NCI-H2107 treated with DMSO at 0.1 percent for 48 hours (cell line): Measurements from ENCODE around the gene TDRD1.

Experiments used
- DNase-seq: peaks from one replicate; lab custom pipeline; 2025; ENCODE audit not compliant: unreplicated experiment; lab: John Stamatoyannopoulos, UW

The TDRD1 gene

DNA sequence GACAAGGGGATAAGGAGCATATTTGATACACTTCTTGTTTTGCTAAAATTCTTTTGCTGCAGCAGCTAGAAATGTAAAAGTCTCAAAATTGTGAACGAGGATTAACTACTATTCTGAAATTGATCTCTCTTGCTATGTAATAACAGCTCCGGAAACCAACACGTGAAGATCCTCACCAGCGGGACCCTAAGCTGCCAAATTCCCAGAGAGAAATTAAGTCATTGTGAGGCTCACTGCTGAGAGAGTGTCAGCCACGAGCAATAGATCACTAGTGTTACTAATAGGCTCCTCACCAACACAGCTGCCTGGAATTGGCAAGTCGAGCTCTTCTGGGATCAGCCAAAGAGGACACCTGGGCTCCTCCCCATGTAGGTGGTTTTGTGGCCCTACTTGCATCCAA, 54.3 kb downstream of the TDRD1 start:
- DNase-seq, result no peak

DNA sequence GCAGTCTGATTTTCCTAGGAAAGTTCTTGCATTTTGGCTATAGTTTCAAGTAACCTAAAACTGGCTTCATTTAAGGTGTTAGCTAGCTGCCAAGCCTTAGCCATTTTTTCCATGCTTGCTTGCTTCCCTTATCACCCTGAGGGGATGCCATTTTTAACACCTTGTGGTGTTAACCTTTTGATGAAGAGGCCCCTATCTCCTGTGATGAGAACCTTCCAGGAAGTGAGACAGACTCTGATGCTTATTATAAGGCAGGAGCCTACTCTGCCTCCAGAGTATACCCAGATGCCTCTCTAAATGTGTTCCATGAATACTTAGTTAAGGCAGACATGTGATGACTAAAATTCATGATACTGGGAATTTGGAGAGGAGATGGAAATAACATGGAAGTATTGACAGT, 55.0 kb downstream of the TDRD1 start:
- no peak for DNase-seq

DNA sequence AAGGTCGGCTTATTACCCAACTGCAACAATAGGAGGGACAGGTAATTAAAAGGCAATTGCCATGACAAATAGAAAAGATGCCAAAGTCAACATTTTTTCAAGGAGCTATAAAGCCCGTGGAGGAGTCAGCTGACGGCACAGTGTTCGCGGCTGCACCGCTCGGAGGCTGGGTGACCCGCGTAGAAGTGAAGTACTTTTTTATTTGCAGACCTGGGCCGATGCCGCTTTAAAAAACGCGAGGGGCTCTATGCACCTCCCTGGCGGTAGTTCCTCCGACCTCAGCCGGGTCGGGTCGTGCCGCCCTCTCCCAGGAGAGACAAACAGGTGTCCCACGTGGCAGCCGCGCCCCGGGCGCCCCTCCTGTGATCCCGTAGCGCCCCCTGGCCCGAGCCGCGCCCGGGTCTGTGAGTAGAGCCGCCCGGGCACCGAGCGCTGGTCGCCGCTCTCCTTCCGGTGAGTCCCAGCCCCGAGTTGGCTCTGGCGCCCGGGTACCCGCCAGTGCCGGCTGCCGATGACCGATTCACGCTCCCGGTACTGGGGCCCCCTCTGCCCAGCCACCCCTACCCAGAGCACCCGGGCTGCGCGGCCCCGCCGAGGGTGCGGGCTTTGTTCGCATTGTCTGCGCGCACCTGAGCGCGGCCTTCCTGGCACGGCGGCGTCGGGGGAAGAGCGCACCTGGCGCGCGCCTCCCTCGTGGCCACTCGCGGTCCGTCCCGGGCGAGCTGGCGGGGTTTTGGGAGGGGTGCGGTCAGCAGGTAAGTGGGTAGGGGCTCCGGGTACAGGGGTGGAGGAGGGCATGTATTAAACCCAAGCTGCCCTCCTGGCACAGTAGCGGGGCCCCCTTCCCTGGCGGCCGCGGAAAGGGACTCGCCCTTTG, 60.2 kb downstream of the TDRD1 start, which contains the start of gene VWA2:
Gene VWA2, plus strand, starts transcription at position 138 of the 877 bp plus-strand sequence. CDS start 9,460 bp downstream, outside the sequence.
- no peak for DNase-seq

DNA sequence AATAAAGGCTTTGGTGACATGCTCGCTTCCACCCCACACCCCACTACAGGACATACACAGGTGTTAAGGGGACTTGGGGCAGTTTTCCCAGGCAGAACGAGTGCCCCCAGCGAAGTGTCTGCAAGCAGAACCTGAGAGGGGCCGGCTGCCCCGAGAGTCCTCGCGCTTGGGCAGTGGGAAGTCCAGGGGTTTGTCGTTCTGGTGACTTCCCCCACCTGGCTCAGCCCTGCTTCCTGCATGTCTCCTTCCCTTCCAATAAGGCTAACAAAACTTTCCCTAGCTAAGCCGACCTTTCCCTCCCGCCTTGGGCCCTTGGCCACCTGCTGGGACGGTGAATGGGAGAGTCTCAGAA, 60.8 kb downstream of the TDRD1 start:
- no peak for DNase-seq

DNA sequence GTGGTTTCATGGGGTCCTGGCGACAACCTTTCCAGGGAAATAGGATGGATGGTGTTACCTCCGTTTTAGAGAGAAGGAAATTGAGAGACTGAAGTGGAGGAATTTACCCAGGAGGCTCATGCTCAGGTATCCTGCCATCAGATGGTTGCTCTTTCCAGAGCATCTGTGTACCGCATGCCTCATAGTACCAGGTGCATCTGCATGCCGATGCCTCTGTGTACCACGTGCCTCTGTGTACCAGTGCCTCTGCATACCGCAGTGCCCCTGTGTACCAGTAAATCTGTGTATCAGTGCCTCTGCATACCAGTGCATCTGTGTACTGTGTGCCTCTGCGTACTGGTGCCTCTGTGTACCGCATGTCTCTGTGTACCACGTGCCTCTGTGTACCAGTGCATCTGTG, 63.1 kb downstream of the TDRD1 start:
- no peak for DNase-seq

GRCh38 chr10:114243661-114244060, 64.5 kb downstream of the TDRD1 start:
- no peak for DNase-seq

DNA sequence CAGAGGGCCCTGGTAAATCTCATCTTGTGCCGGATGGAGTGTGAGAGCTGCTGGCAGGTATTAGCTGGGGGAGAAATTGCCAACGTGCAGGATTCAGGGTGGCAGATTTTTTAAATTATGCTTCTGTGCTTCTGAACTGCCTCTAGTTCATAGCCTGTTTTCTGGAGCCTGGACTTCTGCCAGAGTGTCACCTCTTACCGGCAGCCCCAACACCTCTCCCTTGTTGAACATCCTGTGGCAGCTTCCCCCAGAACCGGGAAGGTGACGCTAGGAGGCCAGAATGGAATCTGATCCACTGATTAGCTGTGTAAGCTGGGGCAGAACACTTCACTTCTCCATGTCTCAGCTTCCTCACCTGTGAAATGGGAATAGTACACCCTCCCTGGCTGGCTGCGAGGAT, 65.0 kb downstream of the TDRD1 start:
- DNase-seq, result no peak

- no peak for DNase-seq
Observed at GRCh38 chr10:114245121-114245791, 66.1 kb downstream of the TDRD1 start.

DNA sequence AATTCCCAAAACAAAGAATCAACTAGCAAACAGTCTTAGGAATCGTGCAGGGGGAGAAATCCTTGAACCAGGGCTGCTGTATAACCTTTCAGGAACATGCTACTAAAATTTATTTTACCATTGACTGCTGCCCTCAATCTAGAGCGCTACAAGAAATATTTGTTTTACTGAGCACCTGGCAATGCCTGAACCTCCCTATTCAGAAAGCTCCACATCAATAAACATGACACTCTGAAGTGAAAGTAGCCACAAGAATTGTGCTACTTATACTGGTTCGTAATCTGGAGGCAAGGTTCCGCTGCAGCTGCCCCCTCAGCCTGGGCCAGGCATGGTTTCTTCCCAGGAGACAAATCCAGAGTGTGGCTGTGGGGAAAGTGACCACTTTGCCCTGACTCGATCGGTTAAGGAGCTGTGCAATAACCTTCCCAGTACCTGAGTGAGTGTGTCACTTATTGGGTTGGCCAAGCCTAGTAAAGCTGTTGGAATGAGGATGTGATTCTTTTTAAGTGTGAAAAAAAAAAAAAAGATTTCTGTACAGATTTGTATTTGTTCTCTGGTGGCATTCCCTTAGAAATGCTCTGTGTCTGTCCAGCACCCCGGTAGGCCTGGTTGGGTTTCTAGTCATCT, 67.6 kb downstream of the TDRD1 start:
- no peak for DNase-seq

- DNase-seq, result no peak
Observed at GRCh38 chr10:114250236-114250635, 71.1 kb downstream of the TDRD1 start.

- DNase-seq, result no peak
Observed at GRCh38 chr10:114250716-114251115, 71.6 kb downstream of the TDRD1 start.

GRCh38 chr10:114252092-114252491, 72.9 kb downstream of the TDRD1 start:
- no peak for DNase-seq

DNA sequence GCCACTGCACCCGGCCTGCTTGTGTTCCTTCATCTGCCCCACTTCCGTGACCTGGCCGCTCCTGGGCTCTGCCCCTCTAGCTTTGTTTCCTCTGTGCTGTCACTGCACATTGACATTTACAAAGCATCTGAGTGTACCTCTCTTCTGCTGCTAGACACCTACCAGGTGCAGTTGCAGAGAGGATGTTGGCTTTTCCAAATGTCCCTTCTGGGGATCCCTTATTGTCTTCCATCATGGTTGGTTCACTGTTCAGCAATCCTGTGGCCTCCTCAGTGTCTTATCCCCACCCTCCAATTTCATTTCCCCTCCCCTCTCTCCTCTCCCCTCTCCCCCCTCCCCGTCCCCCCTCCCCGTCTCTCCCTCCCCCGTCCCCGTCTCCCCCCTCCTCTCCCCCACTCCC, 73.7 kb downstream of the TDRD1 start:
- DNase-seq, result no peak

- DNase-seq, result no peak
Observed at GRCh38 chr10:114255227-114255626, 76.1 kb downstream of the TDRD1 start.

GRCh38 chr10:114256008-114256765, 77.0 kb downstream of the TDRD1 start:
- DNase-seq, result no peak

GRCh38 chr10:114256822-114257221, 77.7 kb downstream of the TDRD1 start:
- no peak for DNase-seq

- no peak for DNase-seq
Observed at GRCh38 chr10:114257498-114257897, 78.3 kb downstream of the TDRD1 start.

DNA sequence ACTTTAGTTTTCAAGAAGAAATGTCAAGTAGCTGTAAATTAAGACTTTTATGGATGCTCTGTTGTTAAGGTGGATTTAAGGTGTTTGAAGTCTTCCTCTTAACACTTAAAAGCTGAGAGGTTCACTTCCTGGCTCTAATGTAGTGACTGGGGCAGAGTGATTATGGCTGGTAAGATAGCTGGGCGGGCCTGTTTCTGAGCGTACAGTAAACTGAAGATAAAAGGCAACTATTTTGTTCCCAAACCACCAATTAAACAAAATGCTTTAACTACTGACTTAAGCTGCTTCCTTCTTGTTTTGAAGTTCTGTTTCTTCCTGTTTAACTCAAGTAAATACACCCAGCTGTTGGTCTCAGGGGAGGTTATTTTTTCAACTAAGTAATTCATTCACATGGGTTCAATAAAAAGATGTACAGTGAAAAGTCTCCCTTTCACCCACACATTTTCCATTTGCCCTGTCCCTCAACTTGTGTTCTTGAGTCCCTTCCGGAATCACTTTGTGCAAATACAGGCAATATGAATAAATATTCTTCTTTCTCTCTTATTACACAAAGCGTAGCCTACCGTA, 79.2 kb downstream of the TDRD1 start:
- DNase-seq, result no peak

DNA sequence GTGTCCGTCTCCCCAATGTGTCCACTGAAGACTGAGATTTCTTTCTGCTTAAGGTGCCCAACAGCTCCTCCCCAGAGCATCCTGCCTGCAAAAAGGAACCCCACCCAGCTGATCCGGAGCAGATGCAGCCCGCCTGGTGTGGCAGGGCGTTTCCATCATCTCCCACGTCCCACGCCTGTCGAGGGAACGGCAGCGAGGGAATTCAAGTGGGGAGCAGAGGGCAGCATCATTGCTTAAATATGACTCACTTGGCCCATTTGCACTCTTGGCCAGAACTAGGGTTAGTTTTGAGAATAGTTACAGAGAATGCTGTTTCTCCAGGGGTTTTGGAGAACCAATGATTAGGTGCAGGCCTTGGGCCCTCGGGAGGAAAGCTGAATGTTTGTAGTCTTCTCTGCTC, 80.7 kb downstream of the TDRD1 start:
- DNase-seq, result no peak

- DNase-seq, result no peak
Observed at GRCh38 chr10:114260366-114260765, 81.2 kb downstream of the TDRD1 start.

DNA sequence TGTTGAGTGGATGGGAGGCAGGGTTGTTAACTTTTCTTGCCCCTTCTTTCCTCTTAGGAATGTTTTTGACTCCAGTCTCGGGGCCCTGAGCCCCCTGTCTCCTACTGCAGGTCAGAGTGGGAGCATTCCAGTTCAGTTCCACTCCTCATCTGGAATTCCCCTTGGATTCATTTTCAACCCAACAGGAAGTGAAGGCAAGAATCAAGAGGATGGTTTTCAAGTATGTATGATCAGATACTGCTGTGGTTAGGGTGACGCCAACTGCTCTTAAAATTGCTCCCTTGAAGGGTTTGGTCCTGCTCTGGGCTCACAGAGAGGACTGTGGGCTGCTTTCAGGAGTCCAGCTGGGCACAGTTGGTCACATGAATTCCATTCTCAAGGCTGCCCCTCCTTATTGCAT, 81.9 kb downstream of the TDRD1 start:
- no peak for DNase-seq
